ENCODE data around the gene CCDC54. TPM values are rescaled to one million over a fixed set of nuclear protein-coding genes. Genes with fewer than 3 reads are reported as not detected.
A peak's percentile ranks its signal among the peaks of the same experiment; 100 is the strongest.

Gene CCDC54
- total RNA-seq, 1 experiment from 2014 or later: not detected

- H3K56ac ChIP-seq (ENCODE audit: insufficient read length, low read depth, low read length): no peak overlapping the region
- peak overlapping the region; percentile 18 for H3K4me2 ChIP-seq (ENCODE audit: insufficient read depth, insufficient read length, low read length)
- H3K23ac ChIP-seq (ENCODE audit: insufficient read length, low read depth, low read length): no peak overlapping the region
- DNase-seq: no peak
- H3K4me1 ChIP-seq (ENCODE audit: insufficient read depth, low read length): peaks cover 11% of the 10 kb centered on the region
- H4K5ac ChIP-seq (ENCODE audit: insufficient read length, low read depth, low read length): no peak overlapping the region
- no peak overlapping the region for H2AFZ ChIP-seq (ENCODE audit: low read length)
- H3K9ac ChIP-seq (ENCODE audit: extremely low read depth, insufficient read length, low read length): no peak overlapping the region
- no peak overlapping the region for H2AK5ac ChIP-seq (ENCODE audit: insufficient read length, low read length)
- H3K18ac ChIP-seq (ENCODE audit: insufficient read length, low read depth, low read length): no peak overlapping the region
- TF ChIP-seq CTCF (conservative IDR thresholded peaks at IDR 0.05): no peak
- no peak overlapping the region for H4K8ac ChIP-seq (replicated peaks; ENCODE audit: insufficient read length, low read depth, low read length)
- H3K4ac ChIP-seq (ENCODE audit: low read depth, low read length): no peak overlapping the region
- H3K27me3 Mint-ChIP-seq (ENCODE audit: low read depth): no peaks in the 10 kb centered on the region
- H3K27ac ChIP-seq (ENCODE audit: insufficient read length, low read depth, low read length): no peak overlapping the region
- H3K14ac ChIP-seq (ENCODE audit: insufficient read depth, low read length): no peak overlapping the region
- no peaks in the 10 kb centered on the region for H4K20me1 ChIP-seq (ENCODE audit: control insufficient read depth, insufficient read depth, insufficient read length)
- no peak overlapping the region for H2BK5ac ChIP-seq (ENCODE audit: insufficient read length, low read length)
- H3K27me3 ChIP-seq (ENCODE audit: insufficient read depth, low read length): no peaks in the 10 kb centered on the region
- no peaks in the 10 kb centered on the region for H3K9me3 ChIP-seq (ENCODE audit: control insufficient read depth, low read depth, low read length)
- no peak overlapping the region for H3T11ph ChIP-seq (ENCODE audit: low read length)
- H3K4me3 Mint-ChIP-seq: no peak overlapping the region
- no peaks in the 10 kb centered on the region for H3K79me2 ChIP-seq (ENCODE audit: insufficient read depth, low read length)
- no peak overlapping the region for H2BK20ac ChIP-seq (ENCODE audit: low read depth, low read length, poor library complexity, severe bottlenecking)
- no peaks in the 10 kb centered on the region for H3K23me2 ChIP-seq (ENCODE audit: insufficient read length, low read depth, low read length, poor library complexity, severe bottlenecking)
- no peak overlapping the region for H2BK15ac ChIP-seq (ENCODE audit: low read depth, low read length)
- H4K91ac ChIP-seq (ENCODE audit: insufficient read length, low read depth, low read length): no peak overlapping the region
- no peak overlapping the region for H2BK120ac ChIP-seq (ENCODE audit: low read depth, low read length, poor library complexity, severe bottlenecking)
- no peaks in the 10 kb centered on the region for H3K79me1 ChIP-seq (ENCODE audit: insufficient read depth, low read depth, low read length, poor library complexity, severe bottlenecking)
- H3K9me3 Mint-ChIP-seq: no peaks in the 10 kb centered on the region; a peak in 1 of 5 replicates
- no peak overlapping the region for H2BK12ac ChIP-seq (ENCODE audit: insufficient read length, low read depth, low read length)
- peaks cover 41% of the 10 kb centered on the region in 2 experiments for H3K4me1 Mint-ChIP-seq
- H3K36me3 Mint-ChIP-seq (ENCODE audit: insufficient read depth in 1 of 3, low read depth in 3 of 3): no peaks in the 10 kb centered on the region
- no CpG with 5 or more reads among the region's 2 CpGs for WGBS (ENCODE audit: extremely low coverage, insufficient read length, low lambda C conversion rate)
- peak overlapping the region in 1 of 3 experiments; percentile 12; a peak in 3 of 7 replicates for H3K27ac Mint-ChIP-seq
These were observed 7.2 kb downstream of the CCDC54 start for GRCh38 chr3:107384428-107384827.

Data from H9 (cell line).